Measurements from ENCODE around the gene ADAM22.

DNA sequence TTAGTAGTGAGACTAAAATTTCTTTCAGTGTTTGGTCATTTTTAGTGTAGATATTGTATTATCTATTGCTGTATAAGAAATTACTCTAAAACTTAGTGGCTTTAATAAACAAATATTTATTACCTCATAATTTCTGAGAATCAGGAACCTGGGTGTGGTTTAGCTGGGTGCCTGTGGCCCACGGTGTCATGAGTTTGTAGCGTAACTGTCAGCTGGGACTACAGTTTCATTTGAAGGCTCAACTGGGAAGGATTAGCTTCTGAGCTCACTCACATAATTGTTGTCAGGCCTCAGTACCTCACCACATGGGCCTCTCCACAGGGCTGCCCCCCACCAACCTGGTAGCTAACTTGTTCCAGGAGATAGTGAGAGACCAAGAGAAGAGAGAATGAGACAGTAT is 187.3 kb downstream of the ADAM22 start:
- TF ChIP-seq, protein P1, sequence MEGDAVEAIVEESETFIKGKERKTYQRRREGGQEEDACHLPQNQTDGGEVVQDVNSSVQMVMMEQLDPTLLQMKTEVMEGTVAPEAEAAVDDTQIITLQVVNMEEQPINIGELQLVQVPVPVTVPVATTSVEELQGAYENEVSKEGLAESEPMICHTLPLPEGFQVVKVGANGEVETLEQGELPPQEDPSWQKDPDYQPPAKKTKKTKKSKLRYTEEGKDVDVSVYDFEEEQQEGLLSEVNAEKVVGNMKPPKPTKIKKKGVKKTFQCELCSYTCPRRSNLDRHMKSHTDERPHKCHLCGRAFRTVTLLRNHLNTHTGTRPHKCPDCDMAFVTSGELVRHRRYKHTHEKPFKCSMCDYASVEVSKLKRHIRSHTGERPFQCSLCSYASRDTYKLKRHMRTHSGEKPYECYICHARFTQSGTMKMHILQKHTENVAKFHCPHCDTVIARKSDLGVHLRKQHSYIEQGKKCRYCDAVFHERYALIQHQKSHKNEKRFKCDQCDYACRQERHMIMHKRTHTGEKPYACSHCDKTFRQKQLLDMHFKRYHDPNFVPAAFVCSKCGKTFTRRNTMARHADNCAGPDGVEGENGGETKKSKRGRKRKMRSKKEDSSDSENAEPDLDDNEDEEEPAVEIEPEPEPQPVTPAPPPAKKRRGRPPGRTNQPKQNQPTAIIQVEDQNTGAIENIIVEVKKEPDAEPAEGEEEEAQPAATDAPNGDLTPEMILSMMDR (conservative IDR thresholded peaks at IDR 0.05): no peak
- TF ChIP-seq EZH2 (IDR thresholded peaks at IDR 0.05; ENCODE audit: low read depth): no peak
